Activated B cell treated with CpG ODN at 0.5 μM for 24 hours (primary cell): ENCODE results near the gene GRN. TPM values are rescaled to one million over a fixed set of nuclear protein-coding genes. Genes with fewer than 3 reads are reported as not detected.

Source experiments
- ATAC-seq: fragments of 200-7000 bp; cut with Tn5 transposase; one replicate; pipeline ENCODE4 v1.10.0; 2021; ENCODE audit warnings: low read depth, mild to moderate bottlenecking, moderate library complexity
- CTCF ChIA-PET: fragments of 350-600 bp; sonication (Branson Sonifier 250); formaldehyde crosslinking; loops from one replicate; lab custom pipeline; 2021; ENCODE audit warnings: antibody characterized with exemption; lab: Charles Lee
- POLR2A ChIA-PET: fragments of 350-600 bp; sonication (Branson Sonifier 250); formaldehyde crosslinking; loops from one replicate; lab custom pipeline; 2021; ENCODE audit warnings: antibody characterized with exemption; lab: Charles Lee
- DNase-seq: peaks from one replicate; pipeline ENCODE4 v3.0.0; 2022
- H3K27ac Mint-ChIP-seq: one replicate; pipeline ENCODE4 v1.8.0; 2020; ENCODE audit warnings: mixed read lengths
- H3K27me3 Mint-ChIP-seq: one replicate; pipeline ENCODE4 v1.8.0; 2021; ENCODE audit warnings: mixed read lengths
- H3K36me3 Mint-ChIP-seq: one replicate; pipeline ENCODE4 v1.8.0; 2021; ENCODE audit warnings: low read depth, mixed read lengths
- H3K4me1 Mint-ChIP-seq: one replicate; pipeline ENCODE4 v1.8.0; 2021; ENCODE audit warnings: mixed read lengths
- H3K4me3 Mint-ChIP-seq: one replicate; pipeline ENCODE4 v1.8.0; 2020; ENCODE audit warnings: mild to moderate bottlenecking, mixed read lengths
- H3K9me3 Mint-ChIP-seq: one replicate; pipeline ENCODE4 v1.8.0; 2020; ENCODE audit warnings: mixed read lengths
- intact Hi-C: fragments of 100-400 bp; cut with micrococcal nuclease; formaldehyde crosslinking; loops from one replicate; pipeline ENCODE4 v1.15.1; 2024
- total RNA-seq: library from RNA; stranded (reverse); gene quantifications from 2 replicates; pipeline ENCODE4 v1.2.3, GENCODE V29; 2022
- TF ChIP-seq, protein P1 (sequence below): fragments of 200-600 bp; IDR thresholded peaks from one replicate; pipeline ENCODE4 v1.8.0; 2022; ENCODE audit warnings: antibody characterized with exemption, mild to moderate bottlenecking

GRN gene
- total RNA-seq, 1 donor from 2014 or later, result 250 TPM

DNA sequence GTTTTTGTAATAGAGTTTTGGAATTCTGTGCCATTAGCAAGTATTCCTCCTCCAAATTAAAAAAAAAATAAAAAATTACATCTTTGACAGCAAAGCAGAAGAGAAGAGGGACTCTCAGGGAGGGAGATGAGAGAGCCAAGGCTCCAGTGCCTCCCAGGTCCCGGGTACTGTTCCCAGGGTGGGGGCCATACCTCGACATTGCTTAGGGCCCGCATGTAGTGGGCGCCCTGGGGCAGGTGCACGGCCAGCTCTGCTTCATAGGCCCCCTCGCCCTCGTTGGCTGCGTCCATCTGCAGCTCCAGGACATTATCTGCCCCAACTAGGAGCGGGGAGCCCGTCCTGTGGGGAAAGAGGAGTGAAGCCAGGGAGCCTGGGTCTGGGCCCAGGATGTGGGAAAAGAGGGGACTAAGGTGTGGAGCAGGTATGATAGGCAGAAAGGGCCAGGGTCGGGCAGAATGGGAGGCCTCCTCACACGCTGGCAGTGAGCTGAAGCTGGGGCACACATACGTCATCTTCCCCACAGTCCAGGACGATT lies 33.1 kb downstream of the GRN start:
- no peaks in the 10 kb centered on the region for H3K9me3 Mint-ChIP-seq
- DNase-seq (no peak), ATAC-seq (no peak)
- intact Hi-C loops, result no loop called here
- H3K4me1 Mint-ChIP-seq, result no peaks in the 10 kb centered on the region
- peaks cover 29% of the 10 kb centered on the region for H3K27me3 Mint-ChIP-seq
- ChIA-PET CTCF (no interaction called here), POLR2A (interaction anchor here (0.7 kb wide), 1 partner anchor 70 kb away, joined by 5 read pairs; no protein-coding TSS in a partner anchor)
- H3K36me3 Mint-ChIP-seq, result no peaks in the 10 kb centered on the region
- H3K27ac Mint-ChIP-seq, result no peak overlapping the region
- TF ChIP-seq, protein P1, sequence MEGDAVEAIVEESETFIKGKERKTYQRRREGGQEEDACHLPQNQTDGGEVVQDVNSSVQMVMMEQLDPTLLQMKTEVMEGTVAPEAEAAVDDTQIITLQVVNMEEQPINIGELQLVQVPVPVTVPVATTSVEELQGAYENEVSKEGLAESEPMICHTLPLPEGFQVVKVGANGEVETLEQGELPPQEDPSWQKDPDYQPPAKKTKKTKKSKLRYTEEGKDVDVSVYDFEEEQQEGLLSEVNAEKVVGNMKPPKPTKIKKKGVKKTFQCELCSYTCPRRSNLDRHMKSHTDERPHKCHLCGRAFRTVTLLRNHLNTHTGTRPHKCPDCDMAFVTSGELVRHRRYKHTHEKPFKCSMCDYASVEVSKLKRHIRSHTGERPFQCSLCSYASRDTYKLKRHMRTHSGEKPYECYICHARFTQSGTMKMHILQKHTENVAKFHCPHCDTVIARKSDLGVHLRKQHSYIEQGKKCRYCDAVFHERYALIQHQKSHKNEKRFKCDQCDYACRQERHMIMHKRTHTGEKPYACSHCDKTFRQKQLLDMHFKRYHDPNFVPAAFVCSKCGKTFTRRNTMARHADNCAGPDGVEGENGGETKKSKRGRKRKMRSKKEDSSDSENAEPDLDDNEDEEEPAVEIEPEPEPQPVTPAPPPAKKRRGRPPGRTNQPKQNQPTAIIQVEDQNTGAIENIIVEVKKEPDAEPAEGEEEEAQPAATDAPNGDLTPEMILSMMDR, result no peak
- no peak overlapping the region for H3K4me3 Mint-ChIP-seq

DNA sequence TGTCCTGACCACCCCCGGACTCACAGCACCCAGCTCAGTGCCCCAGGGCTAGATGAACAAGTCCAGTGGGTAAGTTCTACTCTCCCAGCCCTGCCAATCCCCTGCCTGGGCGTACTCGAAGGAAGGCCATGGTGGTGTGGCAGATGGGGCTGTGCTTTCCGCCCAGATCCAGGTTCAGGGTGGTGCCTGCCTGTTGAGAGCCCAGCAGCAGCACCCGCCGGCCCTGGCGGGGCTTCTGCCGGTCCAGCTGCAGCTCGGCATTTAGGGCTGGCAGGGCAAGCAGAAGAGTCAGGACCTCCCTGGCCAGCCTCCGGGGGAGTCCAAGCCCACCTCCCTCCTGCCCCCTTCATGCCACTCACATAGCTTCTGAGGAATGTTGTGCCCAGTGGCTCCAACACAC lies 34.8 kb downstream of the GRN start:
- POLR2A ChIA-PET, result no interaction called here
- CTCF ChIA-PET, result interaction anchor here (1.5 kb wide), 1 partner anchor 17 kb away, joined by 3 read pairs; no protein-coding TSS in a partner anchor

DNA sequence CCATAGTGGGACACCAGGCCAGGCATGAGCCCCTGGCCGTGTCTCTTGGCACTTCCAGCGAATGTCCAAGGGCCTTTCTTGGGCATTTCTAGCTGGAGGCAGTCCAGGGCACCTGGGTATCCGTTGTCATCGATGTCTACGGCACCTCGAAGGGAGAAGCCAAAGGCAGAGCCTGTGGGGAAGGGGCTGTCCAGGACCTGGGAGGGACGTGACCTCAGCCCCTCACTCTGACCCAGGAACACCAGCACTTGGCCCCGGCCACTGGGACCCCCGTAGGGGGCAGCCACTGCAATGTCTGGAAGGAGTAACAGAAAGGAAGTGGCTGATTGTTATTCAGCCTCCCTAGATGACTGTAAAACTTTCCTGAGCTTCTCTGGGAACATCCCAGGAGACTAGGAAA lies 35.7 kb downstream of the GRN start:
- TF ChIP-seq, protein P1, result no peak
- no peaks in the 10 kb centered on the region for H3K36me3 Mint-ChIP-seq
- POLR2A ChIA-PET, result no interaction called here
- intact Hi-C loops, result no loop called here
- H3K27me3 Mint-ChIP-seq, result peaks cover 27% of the 10 kb centered on the region
- ATAC-seq (no peak), DNase-seq (no peak)
- H3K4me1 Mint-ChIP-seq, result peaks cover 7% of the 10 kb centered on the region
- no peak overlapping the region for H3K27ac Mint-ChIP-seq
- CTCF ChIA-PET, result interaction anchor here (1.5 kb wide), 1 partner anchor 18 kb away, joined by 3 read pairs; no protein-coding TSS in a partner anchor
- no peaks in the 10 kb centered on the region for H3K9me3 Mint-ChIP-seq
- no peak overlapping the region for H3K4me3 Mint-ChIP-seq

More for the DNA sequence above, 34.8 kb downstream of the GRN start:
- H3K36me3 Mint-ChIP-seq, result no peaks in the 10 kb centered on the region
- TF ChIP-seq, protein P1, result no peak
- DNase-seq (no peak), ATAC-seq (no peak)
- H3K27ac Mint-ChIP-seq, result no peak overlapping the region
- no peak overlapping the region for H3K4me3 Mint-ChIP-seq
- H3K9me3 Mint-ChIP-seq, result no peaks in the 10 kb centered on the region
- H3K27me3 Mint-ChIP-seq, result peaks cover 26% of the 10 kb centered on the region
- peaks cover 3% of the 10 kb centered on the region for H3K4me1 Mint-ChIP-seq
- intact Hi-C loops, result no loop called here

DNA sequence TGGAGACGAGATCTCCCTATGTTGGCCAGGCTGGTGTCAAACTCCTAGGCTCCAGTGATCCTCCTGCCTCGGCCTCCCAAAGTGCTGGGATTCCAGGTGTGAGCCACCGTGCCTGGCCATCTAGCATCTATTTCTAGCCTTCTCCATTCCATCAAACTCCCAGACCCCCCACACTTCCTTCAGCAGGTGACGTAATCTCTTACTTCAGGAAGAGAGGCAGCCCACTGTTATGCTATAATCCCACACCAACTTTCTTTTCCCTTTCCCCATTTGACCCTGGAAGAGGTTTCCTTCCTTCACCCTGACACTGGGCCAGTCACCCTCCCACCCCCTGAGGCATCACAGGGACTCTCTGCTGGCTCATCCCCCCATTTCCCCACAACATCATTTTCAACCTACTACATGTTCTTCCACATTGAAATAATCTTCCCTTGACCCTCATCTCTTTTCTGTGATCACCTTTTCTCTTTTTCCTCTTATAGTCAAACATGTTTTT lies 36.8 kb downstream of the GRN start:
- CTCF ChIA-PET, result no interaction called here
- ATAC-seq, result no peak

DNA sequence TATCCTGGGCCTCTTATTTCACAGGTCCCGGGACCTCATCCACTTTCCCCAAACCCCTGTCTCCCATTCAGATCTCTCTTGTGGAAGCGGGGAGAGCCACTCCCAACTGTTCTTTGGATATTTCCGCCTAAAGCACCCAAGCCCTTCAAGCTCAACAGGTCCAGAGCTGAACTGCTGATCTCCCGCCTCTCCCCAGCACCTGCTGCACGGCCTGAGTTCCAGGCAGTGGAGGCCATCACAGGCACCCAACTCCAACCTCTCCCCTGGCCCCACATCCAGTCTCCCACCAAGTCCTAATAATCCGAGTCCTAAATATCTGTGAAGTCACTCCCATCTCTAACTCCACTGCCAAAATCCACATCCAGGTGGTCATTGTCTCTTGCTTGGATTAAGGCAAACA lies 37.8 kb downstream of the GRN start:
- intact Hi-C loops, result no loop called here
- TF ChIP-seq, protein P1, result no peak
- Mint-ChIP-seq H3K27me3 (peaks cover 23% of the 10 kb centered on the region), H3K4me1 (peaks cover 14% of the 10 kb centered on the region), H3K27ac (no peak overlapping the region), H3K9me3 (no peaks in the 10 kb centered on the region), H3K4me3 (no peak overlapping the region), H3K36me3 (no peaks in the 10 kb centered on the region)
- ATAC-seq, result no peak
- CTCF ChIA-PET, result no interaction called here
- POLR2A ChIA-PET, result no interaction called here
- no peak for DNase-seq

More for the DNA sequence above, 36.8 kb downstream of the GRN start:
- TF ChIP-seq, protein P1, result no peak
- Mint-ChIP-seq H3K4me1 (peaks cover 14% of the 10 kb centered on the region), H3K4me3 (no peak overlapping the region), H3K9me3 (no peaks in the 10 kb centered on the region), H3K36me3 (no peaks in the 10 kb centered on the region), H3K27ac (no peak overlapping the region), H3K27me3 (peaks cover 24% of the 10 kb centered on the region)
- intact Hi-C loops, result no loop called here
- POLR2A ChIA-PET, result no interaction called here
- DNase-seq, result no peak
